OCI-LY3 (cell line): Measurements from ENCODE around the gene ASIC3.
A peak's percentile ranks its signal among the peaks of the same experiment; 100 is the strongest.

Experiments
- H2AFZ ChIP-seq: fragments of 200-600, 300-600 bp; shearing (Covaris generic); 2 replicates; pipeline ENCODE4 v1.6.0; 2014; ENCODE audit warnings: antibody characterized with exemption, low read depth, low read length
- H3K27ac ChIP-seq: fragments of 200-600, 300-600 bp; sonication (generic); 2 replicates; pipeline ENCODE4 v1.5.1; 2014; ENCODE audit warnings: mild to moderate bottlenecking, low read length, moderate library complexity, mixed read lengths
- H3K27me3 ChIP-seq: fragments of 200-600, 300-600 bp; sonication (generic); 2 replicates; pipeline ENCODE4 v1.6.1; 2014; ENCODE audit warnings: low read depth, low read length, mixed read lengths
- H3K36me3 ChIP-seq: fragments of 200-600, 300-600 bp; sonication (generic); replicated peaks from 2 replicates; pipeline ENCODE3; 2014; ENCODE audit warnings: low read depth, low read length, mixed read lengths
- H3K4me1 ChIP-seq: fragments of 300-600, 200-600 bp; sonication (generic); 2 replicates; pipeline ENCODE4 v1.6.1; 2014; ENCODE audit warnings: low read length, mixed read lengths
- H3K4me2 ChIP-seq: fragments of 200-600, 300-600 bp; sonication (generic); 2 replicates; pipeline ENCODE4 v1.6.1; 2014; ENCODE audit warnings: low read length, mixed read lengths
- H3K4me3 ChIP-seq: fragments of 300-600, 200-600 bp; sonication (generic); 2 replicates; pipeline ENCODE4 v1.5.1; 2014; ENCODE audit warnings: antibody characterized with exemption, mild to moderate bottlenecking, low read length, moderate library complexity
- H3K79me2 ChIP-seq: fragments of 300-600, 200-600 bp; shearing (Covaris generic); 2 replicates; pipeline ENCODE4 v1.6.1; 2014; ENCODE audit warnings: mild to moderate bottlenecking, low read length, mixed read lengths
- H3K9ac ChIP-seq: fragments of 300-600, 200-600 bp; shearing (Covaris generic); 2 replicates; pipeline ENCODE4 v1.6.0; 2014; ENCODE audit warnings: mild to moderate bottlenecking, low read length, moderate library complexity
- H3K9me3 ChIP-seq: fragments of 200-600, 300-600 bp; shearing (Covaris generic); 2 replicates; pipeline ENCODE4 v1.6.1; 2014; ENCODE audit warnings: low read length, mixed read lengths; ENCODE audit not compliant: insufficient read depth
- H4K20me1 ChIP-seq: fragments of 200-600, 300-600 bp; sonication (generic); 2 replicates; pipeline ENCODE4 v1.6.1; 2016; ENCODE audit warnings: low read length, mixed read lengths; ENCODE audit not compliant: insufficient read depth
- CTCF ChIP-seq: fragments of 200-600, 300-600 bp; sonication (generic); IDR thresholded peaks from 2 replicates; pipeline ENCODE4 v1.5.1; 2014; ENCODE audit warnings: antibody characterized with exemption, low read length, low read depth
- EZH2phosphoT487 ChIP-seq: fragments of 200-600 bp; shearing (Covaris generic); IDR thresholded peaks from 2 replicates; pipeline ENCODE4 v1.6.1; 2018; ENCODE audit warnings: antibody characterized with exemption, mixed run types, low read depth

The ASIC3 gene

GRCh38 chr7:151014950-151015349, 33.4 kb upstream of the ASIC3 start:
- Histone ChIP-seq H3K4me3 (no peak overlapping the region), H3K27ac (no peak overlapping the region), H3K27me3 (no peaks in the 10 kb centered on the region), H3K9ac (no peak overlapping the region), H3K4me1 (peaks cover 7% of the 10 kb centered on the region; the same call in 1 of the 2 replicates), H2AFZ (no peak overlapping the region), H3K79me2 (no peaks in the 10 kb centered on the region), H4K20me1 (no peaks in the 10 kb centered on the region), H3K36me3 (no peaks in the 10 kb centered on the region), H3K4me2 (no peak overlapping the region), H3K9me3 (no peaks in the 10 kb centered on the region)
- no peak for TF ChIP-seq CTCF
- no peak for TF ChIP-seq EZH2phosphoT487

- Histone ChIP-seq H3K4me1 (peaks cover 7% of the 10 kb centered on the region; the same call in 1 of the 2 replicates), H3K36me3 (no peaks in the 10 kb centered on the region), H3K79me2 (no peaks in the 10 kb centered on the region), H3K4me2 (no peak overlapping the region), H3K9ac (no peak overlapping the region), H2AFZ (no peak overlapping the region), H3K27ac (no peak overlapping the region), H4K20me1 (no peaks in the 10 kb centered on the region), H3K27me3 (0 out of 2 replicates have a peak, but pooled peaks cover 6% of the 10 kb centered on the region), H3K9me3 (no peaks in the 10 kb centered on the region), H3K4me3 (no peak overlapping the region)
- TF ChIP-seq CTCF, result no peak
- TF ChIP-seq EZH2phosphoT487, result no peak
These were observed 32.4 kb upstream of the ASIC3 start for GRCh38 chr7:151015967-151016366.

GRCh38 chr7:151016505-151016904, 31.8 kb upstream of the ASIC3 start:
- Histone ChIP-seq H3K9me3 (no peaks in the 10 kb centered on the region), H4K20me1 (no peaks in the 10 kb centered on the region), H2AFZ (no peak overlapping the region), H3K9ac (no peak overlapping the region), H3K27me3 (0 out of 2 replicates have a peak, but pooled peaks cover 6% of the 10 kb centered on the region), H3K27ac (no peak overlapping the region), H3K4me2 (no peak overlapping the region), H3K36me3 (no peaks in the 10 kb centered on the region), H3K4me1 (peaks cover 7% of the 10 kb centered on the region; the same call in 1 of the 2 replicates), H3K79me2 (no peaks in the 10 kb centered on the region), H3K4me3 (no peak overlapping the region)
- TF ChIP-seq EZH2phosphoT487 (no peak), CTCF (no peak)

- no peaks in the 10 kb centered on the region for H3K79me2 ChIP-seq
- no peaks in the 10 kb centered on the region for H3K36me3 ChIP-seq
- no peak overlapping the region for H3K27ac ChIP-seq
- 0 out of 2 replicates have a peak overlapping the region, but pooled peaks have one; percentile 94 for H3K4me2 ChIP-seq
- H4K20me1 ChIP-seq, result no peaks in the 10 kb centered on the region
- H2AFZ ChIP-seq, result no peak overlapping the region
- no peak overlapping the region for H3K4me3 ChIP-seq
- peaks cover 7% of the 10 kb centered on the region; the same call in 1 of the 2 replicates for H3K4me1 ChIP-seq
- H3K9me3 ChIP-seq, result no peaks in the 10 kb centered on the region
- 0 out of 2 replicates have a peak, but pooled peaks cover 6% of the 10 kb centered on the region for H3K27me3 ChIP-seq
- no peak for TF ChIP-seq EZH2phosphoT487
- no peak; the same call in 1 of the 2 replicates for TF ChIP-seq CTCF
- no peak overlapping the region for H3K9ac ChIP-seq
These were observed 31.4 kb upstream of the ASIC3 start for GRCh38 chr7:151016942-151017341.
